GM23338 (cell line): ENCODE measurements around the gene GRK3. TPM values are rescaled to one million over a fixed set of nuclear protein-coding genes. Genes with fewer than 3 reads are reported as not detected.

Source experiments
- ATAC-seq: fragments of 200-7000 bp; cut with Tn5 transposase; 3 replicates; pipeline ENCODE4 v1.9.1; 2020
- DNase-seq: peaks from one replicate; pipeline ENCODE4 v3.0.0-alpha.2; 2015; ENCODE audit warnings: low spot score
- H2AFZ ChIP-seq: fragments of 200-600 bp; sonication (generic); 2 replicates; pipeline ENCODE4 v1.8.0; 2016; ENCODE audit warnings: antibody characterized with exemption, mild to moderate bottlenecking, moderate library complexity
- H3F3A ChIP-seq: fragments of 200-600 bp; sonication (generic); replicated peaks from 2 replicates; pipeline ENCODE4 v1.8.0; 2017; ENCODE audit warnings: antibody characterized with exemption, mixed run types, low read depth
- H3K27ac ChIP-seq: fragments of 200-600 bp; sonication (generic); 2 replicates; pipeline ENCODE4 v1.6.1; 2016; ENCODE audit warnings: low read depth
- H3K27me3 ChIP-seq: fragments of 200-600 bp; sonication (generic); 2 replicates; pipeline ENCODE4 v1.8.0; 2016; ENCODE audit warnings: mild to moderate bottlenecking, mixed run types, moderate library complexity; ENCODE audit not compliant: insufficient read depth
- H3K36me3 ChIP-seq: fragments of 200-600 bp; sonication (generic); 2 replicates; pipeline ENCODE4 v1.8.0; 2016; ENCODE audit warnings: mild to moderate bottlenecking; ENCODE audit not compliant: insufficient read depth
- H3K4me1 ChIP-seq: fragments of 200-600 bp; sonication (generic); 2 replicates; pipeline ENCODE4 v1.8.0; 2016; ENCODE audit warnings: mild to moderate bottlenecking, moderate library complexity; ENCODE audit not compliant: insufficient read depth
- H3K4me2 ChIP-seq: fragments of 200-600 bp; sonication (generic); 2 replicates; pipeline ENCODE4 v1.7.1; 2017; ENCODE audit warnings: mixed run types
- H3K4me3 ChIP-seq: fragments of 200-600 bp; sonication (generic); 2 replicates; pipeline ENCODE4 v1.6.1; 2016; ENCODE audit warnings: mixed run types
- H3K79me2 ChIP-seq: fragments of 200-600 bp; sonication (generic); replicated peaks from 2 replicates; pipeline ENCODE4 v1.8.0; 2017; ENCODE audit warnings: mild to moderate bottlenecking; ENCODE audit not compliant: insufficient read depth
- H3K9me2 ChIP-seq: fragments of 200-600 bp; sonication (generic); 2 replicates; pipeline ENCODE4 v1.8.0; 2017; ENCODE audit not compliant: insufficient read depth
- H4K20me1 ChIP-seq: fragments of 200-600 bp; sonication (generic); replicated peaks from 2 replicates; pipeline ENCODE4 v1.8.0; 2017; ENCODE audit warnings: mild to moderate bottlenecking; ENCODE audit not compliant: insufficient read depth
- H3K27ac Mint-ChIP-seq: 2 replicates; pipeline ENCODE4 v1.8.0; 2020; ENCODE audit warnings: inconsistent platforms, mild to moderate bottlenecking, moderate library complexity, mixed read lengths
- H3K27me3 Mint-ChIP-seq: 3 replicates; pipeline ENCODE4 v1.8.0; 2022; ENCODE audit warnings: low read depth, mild to moderate bottlenecking, moderate library complexity, mixed read lengths, inconsistent platforms; ENCODE audit not compliant: insufficient read depth, poor library complexity
- H3K36me3 Mint-ChIP-seq: 3 replicates; pipeline ENCODE4 v1.8.0; 2021; ENCODE audit warnings: low read depth, mild to moderate bottlenecking, inconsistent platforms, moderate library complexity, mixed read lengths
- H3K4me1 Mint-ChIP-seq: 3 replicates; pipeline ENCODE4 v1.8.0; 2020; ENCODE audit warnings: mild to moderate bottlenecking, inconsistent platforms, mixed read lengths
- H3K4me3 Mint-ChIP-seq: 3 replicates; pipeline ENCODE4 v1.8.0; 2021; ENCODE audit warnings: moderate library complexity, mild to moderate bottlenecking, inconsistent platforms, mixed read lengths
- H3K9me3 Mint-ChIP-seq: 3 replicates; pipeline ENCODE4 v1.8.0; 2020; ENCODE audit warnings: moderate library complexity, mild to moderate bottlenecking, inconsistent platforms, mixed read lengths
- CREB1 ChIP-seq: fragments of 250-450 bp; sonication (Bioruptor Pico); IDR thresholded peaks from 2 replicates; pipeline ENCODE4 v1.5.0; 2020; ENCODE audit warnings: low read depth, mild to moderate bottlenecking, moderate library complexity
- EZH2 ChIP-seq: fragments of 200-600 bp; sonication (generic); IDR thresholded peaks from one replicate; pipeline ENCODE4 v1.8.0; 2017; ENCODE audit warnings: antibody characterized with exemption, mild to moderate bottlenecking, low read depth; ENCODE audit not compliant: unreplicated experiment
- EZH2phosphoT487 ChIP-seq: fragments of 200-600 bp; sonication (generic); IDR thresholded peaks from one replicate; pipeline ENCODE4 v1.8.1; 2018; ENCODE audit warnings: antibody characterized with exemption; ENCODE audit not compliant: unreplicated experiment
- JUNB ChIP-seq: IDR thresholded peaks from one replicate; pipeline ENCODE4 v1.6.1; 2016; ENCODE audit warnings: antibody characterized with exemption; ENCODE audit not compliant: unreplicated experiment
- NANOG ChIP-seq: IDR thresholded peaks from 2 replicates; pipeline ENCODE4 v1.6.1; 2016; ENCODE audit warnings: antibody characterized with exemption, borderline replicate concordance
- POLR2AphosphoS5 ChIP-seq: IDR thresholded peaks from 2 replicates; pipeline ENCODE4 v1.6.1; 2016; ENCODE audit warnings: antibody characterized with exemption, low read depth
- STAT1 ChIP-seq: IDR thresholded peaks from one replicate; pipeline ENCODE4 v1.6.1; 2016; ENCODE audit warnings: antibody characterized with exemption; ENCODE audit not compliant: unreplicated experiment
- ZNF114 ChIP-seq: fragments of 250-450 bp; sonication (Bioruptor Pico); IDR thresholded peaks from 2 replicates; pipeline ENCODE4 v1.5.0; 2020; ENCODE audit warnings: mild to moderate bottlenecking, moderate library complexity
- ZNF331 ChIP-seq: fragments of 250-450 bp; sonication (Bioruptor Pico); IDR thresholded peaks from 2 replicates; pipeline ENCODE4 v1.5.0; 2020; ENCODE audit warnings: low read depth, mild to moderate bottlenecking, moderate library complexity
- polyA plus RNA-seq: library from polyadenylated mRNA; unstranded; fragments of >200 nt; fragmentation: Nextera tagmentation; extraction: Ambion mirVana; gene quantifications from 2 replicates; pipeline ENCODE4 v1.2.1, GENCODE V29; 2016
- total RNA-seq: library from RNA; depleted of rRNA; stranded (reverse); fragments of >200 nt; shearing (Covaris generic); gene quantifications from 2 replicates; pipeline ENCODE4 v1.2.3, GENCODE V29; 2014
- TF ChIP-seq, protein P1 (sequence below): IDR thresholded peaks from 2 replicates; pipeline ENCODE4 v1.6.1; 2016; ENCODE audit warnings: antibody characterized with exemption
- TF ChIP-seq, protein P2 (sequence below), 2 experiments: fragments of 200-600 bp in 1 of 2; sonication (generic) in 1 of 2; conservative IDR thresholded peaks; 2 replicates each; pipeline versions ENCODE4 v1.5.1 to v1.6.1; 2016 to 2017; ENCODE audit warnings: antibody characterized with exemption in 2 of 2, low read depth in 2 of 2, mild to moderate bottlenecking in 2 of 2, moderate library complexity in 1 of 2
- TF ChIP-seq, protein P3 (sequence below): IDR thresholded peaks from one replicate; pipeline ENCODE4 v1.6.1; 2018; ENCODE audit warnings: antibody characterized with exemption; ENCODE audit not compliant: unreplicated experiment
- TF ChIP-seq, protein P4 (sequence below): fragments of 250-450 bp; sonication (Bioruptor Pico); IDR thresholded peaks from 2 replicates; pipeline ENCODE4 v1.5.0; 2020; ENCODE audit warnings: mild to moderate bottlenecking, moderate library complexity

The GRK3 gene
- total and polyA plus RNA-seq, 2 experiments from 2014 or later: 6.0 to 25.3 TPM

DNA sequence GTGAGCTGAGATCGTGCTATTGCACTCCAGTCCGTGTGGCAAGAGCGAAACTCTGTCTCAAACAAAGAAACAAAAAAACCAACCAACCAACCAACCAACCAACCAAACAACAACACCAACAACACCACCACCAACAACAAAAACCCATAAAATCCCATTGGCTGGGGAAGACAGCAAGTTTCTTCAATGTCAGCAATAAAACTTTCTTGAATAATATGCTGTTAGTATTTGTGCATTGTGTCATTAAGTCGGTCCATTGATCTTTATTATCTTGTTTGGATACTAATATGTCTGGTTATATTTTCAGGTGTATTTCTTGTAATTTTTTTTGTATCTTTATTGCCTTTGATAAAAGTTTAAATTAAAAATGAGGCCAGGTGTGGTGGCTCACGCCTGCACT lies 9.4 kb downstream of the GRK3 start:
- peaks cover 100% of the 10 kb centered on the region for H3K79me2 ChIP-seq

More for the DNA sequence above, 9.4 kb downstream of the GRK3 start:
- no peak overlapping the region for H3K4me3 Mint-ChIP-seq
- no peak overlapping the region for H3K27ac Mint-ChIP-seq
- peaks cover 3% of the 10 kb centered on the region; the same call in 1 of the 3 replicates for H3K9me3 Mint-ChIP-seq
- DNase-seq (no peak), ATAC-seq (no peak)
- Histone ChIP-seq H2AFZ (no peak overlapping the region), H3K36me3 (no peaks in the 10 kb centered on the region), H3K4me1 (peaks cover 24% of the 10 kb centered on the region), H3K9me2 (no peaks in the 10 kb centered on the region), H3F3A (no peaks in the 10 kb centered on the region), H3K4me3 (no peak overlapping the region), H3K27ac (no peak overlapping the region), H4K20me1 (peaks cover 59% of the 10 kb centered on the region), H3K4me2 (no peak overlapping the region), H3K27me3 (no peaks in the 10 kb centered on the region)
- H3K36me3 Mint-ChIP-seq: peaks cover 9% of the 10 kb centered on the region
- TF ChIP-seq, protein P1, sequence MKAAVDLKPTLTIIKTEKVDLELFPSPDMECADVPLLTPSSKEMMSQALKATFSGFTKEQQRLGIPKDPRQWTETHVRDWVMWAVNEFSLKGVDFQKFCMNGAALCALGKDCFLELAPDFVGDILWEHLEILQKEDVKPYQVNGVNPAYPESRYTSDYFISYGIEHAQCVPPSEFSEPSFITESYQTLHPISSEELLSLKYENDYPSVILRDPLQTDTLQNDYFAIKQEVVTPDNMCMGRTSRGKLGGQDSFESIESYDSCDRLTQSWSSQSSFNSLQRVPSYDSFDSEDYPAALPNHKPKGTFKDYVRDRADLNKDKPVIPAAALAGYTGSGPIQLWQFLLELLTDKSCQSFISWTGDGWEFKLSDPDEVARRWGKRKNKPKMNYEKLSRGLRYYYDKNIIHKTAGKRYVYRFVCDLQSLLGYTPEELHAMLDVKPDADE: no peak
- TF ChIP-seq POLR2AphosphoS5 (no peak), ZNF331 (CRISPR knock-in tag) (no peak), EZH2phosphoT487 (no peak), NANOG (no peak), JUNB (no peak), CREB1 (CRISPR knock-in tag) (no peak), STAT1 (no peak), ZNF114 (no peak), EZH2 (no peak)
- TF ChIP-seq, protein P2, sequence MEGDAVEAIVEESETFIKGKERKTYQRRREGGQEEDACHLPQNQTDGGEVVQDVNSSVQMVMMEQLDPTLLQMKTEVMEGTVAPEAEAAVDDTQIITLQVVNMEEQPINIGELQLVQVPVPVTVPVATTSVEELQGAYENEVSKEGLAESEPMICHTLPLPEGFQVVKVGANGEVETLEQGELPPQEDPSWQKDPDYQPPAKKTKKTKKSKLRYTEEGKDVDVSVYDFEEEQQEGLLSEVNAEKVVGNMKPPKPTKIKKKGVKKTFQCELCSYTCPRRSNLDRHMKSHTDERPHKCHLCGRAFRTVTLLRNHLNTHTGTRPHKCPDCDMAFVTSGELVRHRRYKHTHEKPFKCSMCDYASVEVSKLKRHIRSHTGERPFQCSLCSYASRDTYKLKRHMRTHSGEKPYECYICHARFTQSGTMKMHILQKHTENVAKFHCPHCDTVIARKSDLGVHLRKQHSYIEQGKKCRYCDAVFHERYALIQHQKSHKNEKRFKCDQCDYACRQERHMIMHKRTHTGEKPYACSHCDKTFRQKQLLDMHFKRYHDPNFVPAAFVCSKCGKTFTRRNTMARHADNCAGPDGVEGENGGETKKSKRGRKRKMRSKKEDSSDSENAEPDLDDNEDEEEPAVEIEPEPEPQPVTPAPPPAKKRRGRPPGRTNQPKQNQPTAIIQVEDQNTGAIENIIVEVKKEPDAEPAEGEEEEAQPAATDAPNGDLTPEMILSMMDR (conservative IDR thresholded peaks at IDR 0.05; ENCODE audit: low read depth in 2 of 2): no peak
- TF ChIP-seq, protein P3, sequence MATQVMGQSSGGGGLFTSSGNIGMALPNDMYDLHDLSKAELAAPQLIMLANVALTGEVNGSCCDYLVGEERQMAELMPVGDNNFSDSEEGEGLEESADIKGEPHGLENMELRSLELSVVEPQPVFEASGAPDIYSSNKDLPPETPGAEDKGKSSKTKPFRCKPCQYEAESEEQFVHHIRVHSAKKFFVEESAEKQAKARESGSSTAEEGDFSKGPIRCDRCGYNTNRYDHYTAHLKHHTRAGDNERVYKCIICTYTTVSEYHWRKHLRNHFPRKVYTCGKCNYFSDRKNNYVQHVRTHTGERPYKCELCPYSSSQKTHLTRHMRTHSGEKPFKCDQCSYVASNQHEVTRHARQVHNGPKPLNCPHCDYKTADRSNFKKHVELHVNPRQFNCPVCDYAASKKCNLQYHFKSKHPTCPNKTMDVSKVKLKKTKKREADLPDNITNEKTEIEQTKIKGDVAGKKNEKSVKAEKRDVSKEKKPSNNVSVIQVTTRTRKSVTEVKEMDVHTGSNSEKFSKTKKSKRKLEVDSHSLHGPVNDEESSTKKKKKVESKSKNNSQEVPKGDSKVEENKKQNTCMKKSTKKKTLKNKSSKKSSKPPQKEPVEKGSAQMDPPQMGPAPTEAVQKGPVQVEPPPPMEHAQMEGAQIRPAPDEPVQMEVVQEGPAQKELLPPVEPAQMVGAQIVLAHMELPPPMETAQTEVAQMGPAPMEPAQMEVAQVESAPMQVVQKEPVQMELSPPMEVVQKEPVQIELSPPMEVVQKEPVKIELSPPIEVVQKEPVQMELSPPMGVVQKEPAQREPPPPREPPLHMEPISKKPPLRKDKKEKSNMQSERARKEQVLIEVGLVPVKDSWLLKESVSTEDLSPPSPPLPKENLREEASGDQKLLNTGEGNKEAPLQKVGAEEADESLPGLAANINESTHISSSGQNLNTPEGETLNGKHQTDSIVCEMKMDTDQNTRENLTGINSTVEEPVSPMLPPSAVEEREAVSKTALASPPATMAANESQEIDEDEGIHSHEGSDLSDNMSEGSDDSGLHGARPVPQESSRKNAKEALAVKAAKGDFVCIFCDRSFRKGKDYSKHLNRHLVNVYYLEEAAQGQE: no peak
- TF ChIP-seq, protein P4, sequence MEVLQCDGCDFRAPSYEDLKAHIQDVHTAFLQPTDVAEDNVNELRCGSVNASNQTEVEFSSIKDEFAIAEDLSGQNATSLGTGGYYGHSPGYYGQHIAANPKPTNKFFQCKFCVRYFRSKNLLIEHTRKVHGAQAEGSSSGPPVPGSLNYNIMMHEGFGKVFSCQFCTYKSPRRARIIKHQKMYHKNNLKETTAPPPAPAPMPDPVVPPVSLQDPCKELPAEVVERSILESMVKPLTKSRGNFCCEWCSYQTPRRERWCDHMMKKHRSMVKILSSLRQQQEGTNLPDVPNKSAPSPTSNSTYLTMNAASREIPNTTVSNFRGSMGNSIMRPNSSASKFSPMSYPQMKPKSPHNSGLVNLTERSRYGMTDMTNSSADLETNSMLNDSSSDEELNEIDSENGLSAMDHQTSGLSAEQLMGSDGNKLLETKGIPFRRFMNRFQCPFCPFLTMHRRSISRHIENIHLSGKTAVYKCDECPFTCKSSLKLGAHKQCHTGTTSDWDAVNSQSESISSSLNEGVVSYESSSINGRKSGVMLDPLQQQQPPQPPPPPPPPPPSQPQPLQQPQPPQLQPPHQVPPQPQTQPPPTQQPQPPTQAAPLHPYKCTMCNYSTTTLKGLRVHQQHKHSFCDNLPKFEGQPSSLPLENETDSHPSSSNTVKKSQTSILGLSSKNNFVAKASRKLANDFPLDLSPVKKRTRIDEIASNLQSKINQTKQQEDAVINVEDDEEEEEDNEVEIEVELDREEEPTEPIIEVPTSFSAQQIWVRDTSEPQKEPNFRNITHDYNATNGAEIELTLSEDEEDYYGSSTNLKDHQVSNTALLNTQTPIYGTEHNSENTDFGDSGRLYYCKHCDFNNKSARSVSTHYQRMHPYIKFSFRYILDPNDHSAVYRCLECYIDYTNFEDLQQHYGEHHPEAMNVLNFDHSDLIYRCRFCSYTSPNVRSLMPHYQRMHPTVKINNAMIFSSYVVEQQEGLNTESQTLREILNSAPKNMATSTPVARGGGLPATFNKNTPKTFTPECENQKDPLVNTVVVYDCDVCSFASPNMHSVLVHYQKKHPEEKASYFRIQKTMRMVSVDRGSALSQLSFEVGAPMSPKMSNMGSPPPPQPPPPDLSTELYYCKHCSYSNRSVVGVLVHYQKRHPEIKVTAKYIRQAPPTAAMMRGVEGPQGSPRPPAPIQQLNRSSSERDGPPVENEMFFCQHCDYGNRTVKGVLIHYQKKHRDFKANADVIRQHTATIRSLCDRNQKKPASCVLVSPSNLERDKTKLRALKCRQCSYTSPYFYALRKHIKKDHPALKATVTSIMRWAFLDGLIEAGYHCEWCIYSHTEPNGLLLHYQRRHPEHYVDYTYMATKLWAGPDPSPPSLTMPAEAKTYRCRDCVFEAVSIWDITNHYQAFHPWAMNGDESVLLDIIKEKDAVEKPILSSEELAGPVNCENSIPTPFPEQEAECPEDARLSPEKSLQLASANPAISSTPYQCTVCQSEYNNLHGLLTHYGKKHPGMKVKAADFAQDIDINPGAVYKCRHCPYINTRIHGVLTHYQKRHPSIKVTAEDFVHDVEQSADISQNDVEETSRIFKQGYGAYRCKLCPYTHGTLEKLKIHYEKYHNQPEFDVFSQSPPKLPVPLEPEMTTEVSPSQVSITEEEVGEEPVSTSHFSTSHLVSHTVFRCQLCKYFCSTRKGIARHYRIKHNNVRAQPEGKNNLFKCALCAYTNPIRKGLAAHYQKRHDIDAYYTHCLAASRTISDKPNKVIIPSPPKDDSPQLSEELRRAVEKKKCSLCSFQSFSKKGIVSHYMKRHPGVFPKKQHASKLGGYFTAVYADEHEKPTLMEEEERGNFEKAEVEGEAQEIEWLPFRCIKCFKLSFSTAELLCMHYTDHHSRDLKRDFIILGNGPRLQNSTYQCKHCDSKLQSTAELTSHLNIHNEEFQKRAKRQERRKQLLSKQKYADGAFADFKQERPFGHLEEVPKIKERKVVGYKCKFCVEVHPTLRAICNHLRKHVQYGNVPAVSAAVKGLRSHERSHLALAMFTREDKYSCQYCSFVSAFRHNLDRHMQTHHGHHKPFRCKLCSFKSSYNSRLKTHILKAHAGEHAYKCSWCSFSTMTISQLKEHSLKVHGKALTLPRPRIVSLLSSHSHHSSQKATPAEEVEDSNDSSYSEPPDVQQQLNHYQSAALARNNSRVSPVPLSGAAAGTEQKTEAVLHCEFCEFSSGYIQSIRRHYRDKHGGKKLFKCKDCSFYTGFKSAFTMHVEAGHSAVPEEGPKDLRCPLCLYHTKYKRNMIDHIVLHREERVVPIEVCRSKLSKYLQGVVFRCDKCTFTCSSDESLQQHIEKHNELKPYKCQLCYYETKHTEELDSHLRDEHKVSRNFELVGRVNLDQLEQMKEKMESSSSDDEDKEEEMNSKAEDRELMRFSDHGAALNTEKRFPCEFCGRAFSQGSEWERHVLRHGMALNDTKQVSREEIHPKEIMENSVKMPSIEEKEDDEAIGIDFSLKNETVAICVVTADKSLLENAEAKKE (CRISPR knock-in tag): no peak
- peaks cover 9% of the 10 kb centered on the region for H3K27me3 Mint-ChIP-seq
- peaks cover 23% of the 10 kb centered on the region for H3K4me1 Mint-ChIP-seq
